ENCODE measurements around the gene HERC4.
"Not testable (repeated sequence)": the region's sequence is repeated elsewhere in the genome, so short reads cannot be mapped to it uniquely, and the experiment has no call there.

HERC4 gene

DNA sequence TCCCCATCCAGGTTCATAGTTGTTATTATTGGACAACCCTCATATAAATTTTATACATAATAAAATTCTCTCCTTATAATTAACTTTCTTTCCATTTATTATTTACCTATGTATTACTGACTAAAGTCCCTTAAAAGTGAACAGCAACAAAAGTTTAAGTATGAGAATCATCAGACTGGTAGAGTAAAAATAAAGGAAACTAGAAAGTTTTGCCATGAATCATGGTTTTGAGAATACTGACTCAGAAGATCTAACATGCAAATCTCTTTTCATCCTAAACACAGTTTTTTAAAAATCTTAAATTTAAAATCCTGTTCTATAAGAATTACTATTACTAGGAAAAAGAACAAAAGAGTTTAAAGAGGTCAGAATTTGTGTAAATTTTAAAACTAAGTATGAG, 32.1 kb downstream of the HERC4 start:
- no peak for DNase-seq

DNA sequence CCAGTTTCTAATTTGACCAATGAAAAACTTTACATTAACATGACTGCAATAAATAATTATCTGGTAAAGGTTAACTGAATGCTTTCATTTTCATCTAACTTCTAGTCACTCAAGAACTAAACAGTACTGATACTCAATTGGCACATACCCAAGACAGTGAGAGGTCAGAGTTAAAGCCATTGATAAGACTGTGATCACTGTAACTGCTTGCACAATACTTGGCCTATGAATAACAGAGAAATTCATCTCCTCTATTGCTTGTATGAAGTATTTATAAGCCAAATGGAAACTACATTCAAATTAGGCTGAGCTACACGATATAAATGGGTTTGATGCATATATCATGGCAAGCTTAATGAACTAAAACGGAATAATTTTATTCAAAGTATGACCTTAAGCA, 43.0 kb downstream of the HERC4 start:
- no peak for DNase-seq

DNA sequence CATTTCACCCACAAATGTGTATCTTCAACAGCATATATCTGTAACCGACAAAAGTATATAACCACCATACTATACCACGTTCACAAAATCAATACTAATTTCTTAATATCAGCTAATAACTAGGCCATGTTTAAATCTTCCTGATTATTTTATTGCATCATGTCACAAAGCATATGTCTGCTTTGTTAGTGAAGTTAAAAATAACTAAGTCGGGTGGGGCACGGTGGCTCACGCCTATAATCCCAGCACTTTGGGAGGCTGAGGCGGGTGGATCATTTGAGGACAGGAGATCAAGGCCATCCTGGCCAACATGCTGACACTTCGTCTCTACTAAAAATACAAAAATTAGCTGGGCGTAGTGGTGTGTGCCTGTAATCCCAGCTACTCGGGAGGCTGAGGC, 47.7 kb downstream of the HERC4 start:
- DNase-seq, result no peak

DNA sequence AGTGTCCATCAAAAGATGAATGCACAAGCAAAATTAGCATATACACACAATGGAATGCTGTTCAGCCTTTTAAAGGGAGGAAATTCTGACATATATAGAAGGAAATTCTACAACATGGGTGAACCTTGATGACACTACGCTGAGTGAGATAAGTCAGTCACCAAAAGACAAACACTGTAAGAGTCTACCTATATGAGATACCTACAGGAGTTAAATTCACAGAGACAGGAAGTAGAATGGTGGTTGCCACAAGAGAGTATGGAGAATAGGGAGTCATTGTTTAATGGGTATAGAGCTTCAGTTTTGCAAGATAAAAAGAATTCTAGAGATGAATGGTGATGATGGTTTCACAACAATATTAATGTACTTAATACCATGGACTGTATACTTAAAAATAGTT, 51.8 kb downstream of the HERC4 start:
- DNase-seq, result no peak

DNA sequence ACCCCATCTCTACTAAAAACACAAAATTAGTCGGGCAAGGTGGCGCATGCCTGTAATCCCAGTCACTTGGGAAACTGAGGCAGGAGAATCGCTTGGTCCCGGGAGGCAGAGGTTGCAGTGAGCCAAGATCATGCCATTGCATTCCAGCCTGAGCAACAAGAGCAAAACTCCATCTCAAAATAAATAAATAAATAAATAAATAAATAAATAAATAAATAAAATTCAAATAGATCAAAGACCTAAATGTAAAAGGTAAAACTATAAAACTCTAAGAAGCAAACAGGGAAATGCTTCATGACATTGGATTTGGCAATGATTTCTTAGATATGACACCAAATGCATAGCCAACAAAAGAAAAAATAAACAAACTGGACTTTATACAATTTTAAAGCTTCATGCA, 52.8 kb downstream of the HERC4 start:
- DNase-seq, result not testable (repeated sequence)

DNA sequence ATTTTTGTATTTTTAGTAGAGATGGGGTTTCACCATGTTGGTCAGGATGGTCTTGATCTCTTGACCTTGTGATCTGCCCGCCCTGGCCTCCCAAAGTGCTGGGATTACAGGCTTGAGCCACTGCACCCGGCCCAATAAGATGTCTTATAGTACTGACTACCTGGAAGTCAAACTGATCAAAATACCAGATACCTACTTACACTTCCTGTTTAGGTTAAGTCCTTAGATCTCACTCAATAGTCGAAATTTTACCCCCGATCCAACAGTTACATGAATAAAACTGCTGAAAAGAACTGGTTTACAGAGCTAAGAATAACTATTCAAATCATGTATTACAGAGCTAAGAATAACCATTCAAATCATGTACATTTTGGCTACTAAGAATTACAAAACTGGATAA, 58.6 kb downstream of the HERC4 start:
- not testable (repeated sequence) for DNase-seq

DNA sequence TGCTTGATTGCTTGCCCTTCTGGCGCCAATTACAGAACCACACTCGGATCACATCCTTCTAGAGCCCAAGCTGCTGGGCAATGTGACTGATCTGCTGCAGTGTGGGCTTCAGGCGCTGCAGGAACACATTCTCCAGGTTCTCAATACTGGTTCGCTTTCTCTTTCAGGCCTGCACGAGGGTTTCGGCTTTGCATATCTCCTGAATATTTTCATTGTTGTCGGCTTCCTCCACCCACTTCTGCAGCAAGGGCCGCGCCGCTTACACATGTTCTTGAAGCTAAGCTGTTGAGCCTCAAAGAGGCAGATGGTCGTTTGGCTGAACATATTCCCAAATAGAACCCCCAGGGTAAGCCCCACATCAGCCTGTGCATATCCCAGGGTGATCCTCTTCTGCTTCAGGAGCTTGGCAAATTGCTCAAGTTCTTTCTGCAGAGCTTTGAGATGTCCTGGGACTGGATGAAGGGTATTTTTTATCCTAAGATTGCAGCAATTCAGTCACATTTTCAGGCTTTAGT, 64.6 kb downstream of the HERC4 start:
- no peak for DNase-seq

DNA sequence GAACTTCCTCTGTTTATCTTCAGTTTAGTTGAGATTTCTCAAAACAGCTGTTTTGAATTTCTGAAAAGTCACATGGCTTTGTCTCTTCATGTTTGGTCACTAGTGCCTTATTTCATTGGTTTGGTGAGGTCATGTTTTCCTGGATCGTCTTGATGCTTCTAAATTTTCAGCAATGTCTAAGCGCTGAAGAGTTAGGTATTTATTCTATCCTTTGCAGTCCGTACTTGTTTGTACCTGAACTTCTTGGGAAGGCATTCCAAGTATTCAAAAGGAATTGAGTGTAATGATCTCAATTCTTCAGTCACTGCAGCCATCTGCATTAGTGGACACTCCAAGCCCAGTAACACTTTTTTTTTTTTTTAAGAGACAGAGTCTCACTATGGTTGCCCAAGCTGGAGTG, 67.7 kb downstream of the HERC4 start:
- DNase-seq, result no peak

GRCh38 chr10:68001539-68001938, 73.5 kb downstream of the HERC4 start:
- no peak for DNase-seq

DNA sequence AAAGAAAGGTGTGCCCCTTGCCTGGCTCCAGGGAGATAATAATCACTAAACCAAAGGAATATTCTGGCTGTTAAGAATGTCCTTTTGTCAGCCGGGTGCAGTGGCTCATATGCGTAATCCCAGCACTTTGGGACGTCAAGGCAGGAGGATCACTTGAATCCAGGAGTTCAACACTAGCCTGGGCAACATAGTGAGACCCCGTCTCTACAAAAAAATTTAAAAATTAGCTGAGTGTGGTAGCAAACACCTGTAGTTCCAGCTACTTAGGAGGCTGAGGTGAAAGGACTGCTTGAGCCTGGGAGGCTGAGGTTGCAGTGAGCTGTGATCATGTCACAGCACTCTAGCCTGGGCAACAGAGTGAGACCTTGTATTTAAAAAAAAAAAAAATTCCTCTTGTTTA, 74.1 kb downstream of the HERC4 start:
- DNase-seq, result no peak

GRCh38 chr10:67990093-67990492, 85.0 kb downstream of the HERC4 start:
- no peak for DNase-seq

DNA sequence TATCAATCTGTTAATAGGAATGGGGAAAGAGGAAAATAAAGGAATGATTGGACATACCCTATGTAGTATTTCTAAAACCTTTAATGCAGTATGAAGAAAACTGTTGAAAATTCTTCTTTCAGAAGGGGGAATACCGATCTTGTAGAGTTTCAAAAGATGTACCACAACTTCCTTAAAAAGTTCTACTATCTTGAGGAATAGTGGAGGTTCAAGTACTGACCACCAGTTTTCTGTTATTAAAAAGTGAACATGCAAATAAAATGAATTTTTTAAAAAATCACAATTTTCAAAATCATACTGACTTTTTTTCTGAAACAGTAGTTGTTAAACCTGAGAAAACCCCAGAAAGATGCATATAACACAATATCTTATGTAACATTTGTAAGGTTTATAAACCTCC, 86.5 kb downstream of the HERC4 start:
- peak; percentile 22 for DNase-seq

DNA sequence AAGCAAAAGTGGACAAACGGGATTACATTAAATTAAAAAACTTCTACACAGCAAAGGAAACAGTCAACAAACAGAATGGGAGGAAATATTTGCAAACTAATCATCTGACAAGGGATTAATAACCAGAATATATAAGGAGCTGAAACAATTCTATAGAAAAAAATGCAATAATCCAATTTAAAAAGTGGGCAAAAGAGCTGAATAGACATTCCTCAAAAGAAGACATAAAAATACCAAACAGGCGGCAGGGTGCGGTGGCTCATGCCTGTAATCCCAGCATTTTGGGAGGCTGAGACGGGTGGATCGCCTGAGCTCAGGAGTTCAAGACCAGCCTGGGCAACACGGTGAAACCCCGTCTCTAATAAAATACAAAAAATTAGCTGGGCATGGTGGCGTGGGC, 92.5 kb downstream of the HERC4 start:
- DNase-seq, result not testable (repeated sequence)

GRCh38 chr10:67978749-67979148, 96.3 kb downstream of the HERC4 start:
- no peak for DNase-seq

- DNase-seq, result no peak
These were observed 97.8 kb downstream of the HERC4 start for GRCh38 chr10:67977251-67977650.

GRCh38 chr10:67976292-67977245, 98.5 kb downstream of the HERC4 start:
- DNase-seq, result no peak

DNA sequence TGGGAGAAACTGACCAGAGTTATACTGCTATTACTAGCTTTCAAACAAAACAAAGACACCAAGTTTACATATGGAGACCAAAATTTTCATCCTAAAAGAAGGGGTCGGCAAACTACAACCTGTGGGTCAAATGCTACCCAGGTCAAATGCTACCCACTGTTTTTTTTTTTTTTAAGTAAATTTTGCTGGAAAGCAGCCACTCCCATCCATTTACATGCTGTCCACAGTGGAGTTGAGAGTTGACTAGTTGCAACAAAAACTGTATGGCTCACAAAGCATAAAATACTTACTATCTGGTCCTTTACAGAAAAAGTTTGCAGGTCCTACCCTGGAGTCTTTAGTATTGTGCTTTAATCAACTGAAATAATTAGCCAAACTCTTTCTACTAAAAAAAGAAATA, 99.2 kb downstream of the HERC4 start:
- no peak for DNase-seq

DNA sequence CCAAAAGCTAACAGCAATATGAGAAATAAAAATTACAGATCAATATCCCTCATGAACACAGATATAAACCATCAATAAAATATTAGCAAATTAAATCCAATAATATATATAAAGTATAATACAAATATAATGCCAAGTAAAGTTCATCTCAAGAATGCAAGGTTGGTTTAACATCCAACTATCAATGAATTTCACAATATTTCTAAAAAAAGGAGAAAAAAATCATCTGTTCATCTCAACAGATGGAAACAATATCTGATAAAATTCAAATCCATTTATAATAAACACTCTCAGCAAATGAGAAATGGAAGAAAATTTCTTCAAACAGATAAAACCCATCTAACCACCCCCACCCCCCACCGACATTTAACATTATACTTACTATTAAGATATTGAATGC, 103.8 kb downstream of the HERC4 start:
- no peak for DNase-seq

DNA sequence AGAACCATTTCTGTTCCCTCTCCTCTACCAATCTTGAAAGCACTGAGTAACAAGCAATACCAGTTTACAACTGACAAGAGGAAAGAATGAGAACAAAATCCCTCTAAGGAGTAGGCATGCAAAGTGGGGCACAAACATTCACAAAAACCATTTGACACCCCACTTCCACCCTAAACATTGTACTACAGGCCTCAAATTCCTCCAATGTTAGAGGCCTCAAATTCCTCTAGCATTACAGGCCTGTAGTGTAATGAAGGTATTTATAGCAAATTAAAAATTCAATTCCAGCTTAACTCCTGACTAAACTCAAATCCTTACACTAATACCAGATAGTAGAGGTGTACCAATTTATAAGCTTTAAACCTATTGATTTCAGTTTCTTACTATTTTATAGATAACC, 105.2 kb downstream of the HERC4 start:
- no peak for DNase-seq

- not testable (repeated sequence) for DNase-seq
These were observed 109.0 kb downstream of the HERC4 start for GRCh38 chr10:67966035-67966434.

GRCh38 chr10:67965456-67965855, 109.6 kb downstream of the HERC4 start:
- no peak for DNase-seq

DNA sequence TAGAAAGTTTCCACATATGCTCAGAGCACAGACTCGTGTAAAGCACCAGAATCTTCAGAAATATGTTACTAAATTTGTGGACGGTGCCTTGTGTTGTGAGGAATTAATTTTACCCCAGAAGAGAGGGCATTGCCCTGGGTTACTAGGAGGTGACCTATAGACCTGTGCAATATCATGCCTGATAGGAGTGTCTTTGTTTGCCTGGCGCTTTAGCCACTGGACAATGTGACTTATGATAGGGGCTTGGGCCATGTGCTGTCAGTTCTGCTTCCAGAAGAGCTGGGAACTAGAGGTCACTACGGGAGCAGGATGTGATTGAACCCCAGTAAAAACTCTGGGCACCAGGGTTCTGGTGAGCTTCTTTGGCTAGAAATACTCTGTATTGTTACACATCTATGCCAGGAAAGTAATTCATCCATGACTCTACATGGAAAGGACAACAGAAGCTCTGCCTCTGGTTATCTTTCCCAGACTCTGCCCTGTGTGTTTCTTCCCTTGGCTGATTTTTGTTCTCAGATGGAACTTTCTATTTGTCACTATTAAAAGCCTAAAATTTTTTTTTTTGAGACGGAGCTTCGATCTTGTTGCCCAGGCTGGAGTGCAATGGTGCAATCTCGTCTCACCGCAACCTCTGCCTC, 115.1 kb downstream of the HERC4 start:
- DNase-seq, result no peak

DNA sequence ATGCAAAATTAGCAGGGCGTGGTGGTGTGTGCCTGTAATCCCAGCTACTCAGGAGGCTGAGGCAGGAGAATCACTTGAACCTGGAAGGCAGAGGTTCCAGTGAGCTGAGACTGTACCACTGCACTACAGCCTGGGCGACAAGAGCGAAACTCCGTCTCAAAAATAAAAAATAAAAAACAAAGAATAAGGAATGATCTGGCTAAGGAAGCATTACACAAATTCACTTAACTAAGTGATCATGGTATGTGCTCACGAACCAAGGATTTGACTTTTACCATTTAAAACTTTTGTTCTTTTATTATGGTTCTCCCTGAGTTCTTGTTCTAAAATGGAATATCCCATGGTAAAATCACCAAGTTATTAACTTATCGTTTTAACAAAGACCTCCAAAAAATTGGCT, 119.5 kb downstream of the HERC4 start:
- no peak for DNase-seq

GRCh38 chr10:67943917-67944316, 131.2 kb downstream of the HERC4 start:
- DNase-seq, result no peak
